Measurements from ENCODE around the gene ARHGAP6.
A peak's percentile ranks its signal among the peaks of the same experiment; 100 is the strongest.

ARHGAP6 gene

GRCh38 chrX:11461201-11462001, 204.3 kb downstream of the ARHGAP6 start:
- DNase-seq = no peak

- no peak for DNase-seq
Measured at GRCh38 chrX:11460347-11460746, 205.4 kb downstream of the ARHGAP6 start.

GRCh38 chrX:11458170-11458569, 207.6 kb downstream of the ARHGAP6 start:
- DNase-seq = no peak

- DNase-seq = no peak
Measured at GRCh38 chrX:11451151-11451550, 214.6 kb downstream of the ARHGAP6 start.

GRCh38 chrX:11450354-11450753, 215.4 kb downstream of the ARHGAP6 start:
- no peak for DNase-seq

- peak in 2 of 4 experiments; percentile 16 to 29 for DNase-seq
Measured at GRCh38 chrX:11449613-11450012, 216.1 kb downstream of the ARHGAP6 start.

GRCh38 chrX:11447418-11447817, 218.3 kb downstream of the ARHGAP6 start:
- no peak for DNase-seq

GRCh38 chrX:11446949-11447348, 218.8 kb downstream of the ARHGAP6 start:
- DNase-seq = no peak

- no peak for DNase-seq
Measured at GRCh38 chrX:11446336-11446735, 219.4 kb downstream of the ARHGAP6 start.

GRCh38 chrX:11445540-11445939, 220.2 kb downstream of the ARHGAP6 start:
- DNase-seq = peak; percentile 16 to 40 (median 40)

GRCh38 chrX:11444052-11444451, 221.7 kb downstream of the ARHGAP6 start:
- no peak for DNase-seq

- no peak for DNase-seq
Measured at GRCh38 chrX:11439846-11440245, 225.9 kb downstream of the ARHGAP6 start.

GRCh38 chrX:11438767-11439166, 227.0 kb downstream of the ARHGAP6 start:
- DNase-seq = no peak

GRCh38 chrX:11438380-11438723, 227.4 kb downstream of the ARHGAP6 start:
- DNase-seq = no peak

- DNase-seq = peak; percentile 17 to 47 (median 28)
Measured at GRCh38 chrX:11437642-11438379, 227.9 kb downstream of the ARHGAP6 start.

- DNase-seq = no peak
Measured at GRCh38 chrX:11435568-11435967, 230.2 kb downstream of the ARHGAP6 start.

GRCh38 chrX:11434607-11435006, 231.1 kb downstream of the ARHGAP6 start:
- no peak for DNase-seq

- DNase-seq = peak; percentile 64 to 88 (median 78)
Measured at GRCh38 chrX:11431786-11432185, 233.9 kb downstream of the ARHGAP6 start.

GRCh38 chrX:11430271-11430670, 235.4 kb downstream of the ARHGAP6 start:
- DNase-seq = peak in 2 of 4 experiments; percentile 40 to 51

- peak in 3 of 4 experiments; percentile 28 to 52 (median 50) for DNase-seq
Measured at GRCh38 chrX:11429538-11430085, 236.1 kb downstream of the ARHGAP6 start.

- DNase-seq = peak in 3 of 4 experiments; percentile 34 to 65 (median 39)
Measured at GRCh38 chrX:11427453-11428071, 238.2 kb downstream of the ARHGAP6 start.

GRCh38 chrX:11426712-11427452, 238.8 kb downstream of the ARHGAP6 start:
- DNase-seq = peak in 3 of 4 experiments; percentile 25 to 34 (median 28)

Data from suppressor macrophage (primary cell).